ENCODE data around the gene TMEM125. TPM values are rescaled to one million over a fixed set of nuclear protein-coding genes. Genes with fewer than 3 reads are reported as not detected.

TMEM125 gene
- total and polyA plus RNA-seq, 2 of the 4 experiments (the other 2 are of a cell fraction): under 0.01 to 0.03 TPM

GRCh38 chr1:43288785-43289706, 19.3 kb downstream of the TMEM125 start:
- Histone ChIP-seq H3K4ac (ENCODE audit: low read depth, low read length) (no peak overlapping the region), H2AK9ac (replicated peaks; ENCODE audit: low read depth, low read length, poor library complexity) (peak overlapping the region; percentile 0), H2BK120ac (ENCODE audit: low read depth, low read length) (no peak overlapping the region), H3K4me2 (ENCODE audit: low read depth, low read length) (no peak overlapping the region), H3K79me1 (ENCODE audit: low read depth in 1 of 2, low read length in 2 of 2) (no peaks in the 10 kb centered on the region), H2BK20ac (ENCODE audit: low read depth, low read length) (no peak overlapping the region), H4K20me1 (ENCODE audit: insufficient read depth, low read length) (no peaks in the 10 kb centered on the region), H3K23ac (ENCODE audit: low read depth, low read length) (no peak overlapping the region), H3K36me3 (ENCODE audit: control insufficient read depth, insufficient read depth, low read length) (no peaks in the 10 kb centered on the region), H2AK5ac (ENCODE audit: low read depth, low read length) (no peak overlapping the region), H2AFZ (replicated peaks; ENCODE audit: low read length, poor library complexity) (no peak overlapping the region), H2BK5ac (ENCODE audit: low read depth, low read length, poor library complexity, severe bottlenecking) (no peak overlapping the region), H3K27ac (ENCODE audit: insufficient read depth, low read length) (no peak overlapping the region), H3K27me3 (ENCODE audit: control insufficient read depth, insufficient read depth, low read length) (peaks cover 23% of the 10 kb centered on the region), H4K91ac (ENCODE audit: insufficient read depth, low read depth, low read length) (no peak overlapping the region), H3K9me1 (ENCODE audit: insufficient read depth, low read length) (peaks cover 2% of the 10 kb centered on the region; the same call in 1 of the 2 replicates), H4K8ac (ENCODE audit: low read depth in 2 of 2, low read length in 2 of 2) (no peak overlapping the region), H3K4me3 (ENCODE audit: insufficient read depth, low read depth, low read length) (no peak overlapping the region), H3K18ac (ENCODE audit: low read depth, low read length) (no peak overlapping the region), H3K56ac (ENCODE audit: extremely low read depth, insufficient read depth, low read length) (no peak overlapping the region), H4K5ac (ENCODE audit: low read depth, low read length) (no peak overlapping the region), H3K14ac (replicated peaks; ENCODE audit: low read depth, low read length) (no peak overlapping the region), H2BK15ac (ENCODE audit: low read depth, low read length) (no peak overlapping the region), H3K9ac (ENCODE audit: low read depth, low read length) (no peak overlapping the region), H3K4me1 (ENCODE audit: control insufficient read depth, insufficient read depth, low read length) (no peaks in the 10 kb centered on the region; the same call in 1 of the 2 replicates), H3K9me3 (ENCODE audit: control insufficient read depth, insufficient read depth, low read length) (no peaks in the 10 kb centered on the region)
- TF ChIP-seq RCOR1 (IDR thresholded peaks at IDR 0.05; ENCODE audit: insufficient replicate concordance, low read length) (no peak), USF2 (IDR thresholded peaks at IDR 0.05; ENCODE audit: low read depth, low read length) (no peak), POLR2A (IDR thresholded peaks at IDR 0.05; ENCODE audit: low read depth, low read length) (no peak), NFE2L2 (IDR thresholded peaks at IDR 0.05; ENCODE audit: low read depth, low read length) (no peak), MXI1 (IDR thresholded peaks at IDR 0.05; ENCODE audit: borderline replicate concordance, low read depth, low read length) (no peak)
- DNase-seq: no peak
- ATAC-seq (ENCODE audit: low read depth): no peak
- dilution Hi-C loops (cut with HindIII; ENCODE audit: low sequenced_read_pairs, unreplicated experiment): no loop called here
- intact Hi-C loops (cut with micrococcal nuclease): no loop called here
- 57% methylated on average over 5 of the region's 12 CpGs; no CpG with 5 or more reads in 1 of the 2 experiments for WGBS, 2 experiments (ENCODE audit: extremely low coverage in 2 of 2, insufficient read length in 1 of 2)
- no TSS peak for BruUV-seq (replicated peaks)
- POLR2A ChIA-PET (ENCODE audit: unreplicated experiment): no interaction called here
- in situ Hi-C loops (cut with MboI; ENCODE audit: low sequenced_read_pairs): no loop called here
- CTCF ChIA-PET: no interaction called here

Data from IMR-90 (cell line).